ENCODE measurements around the gene TNNC2.
"Not testable (repeated sequence)": the region's sequence is repeated elsewhere in the genome, so short reads cannot be mapped to it uniquely, and the experiment has no call there.

The TNNC2 gene

GRCh38 chr20:45835825-45836224, 8.7 kb upstream of the TNNC2 start:
- no peak for DNase-seq (ENCODE audit: low spot score)
- TF ChIP-seq, protein P1, sequence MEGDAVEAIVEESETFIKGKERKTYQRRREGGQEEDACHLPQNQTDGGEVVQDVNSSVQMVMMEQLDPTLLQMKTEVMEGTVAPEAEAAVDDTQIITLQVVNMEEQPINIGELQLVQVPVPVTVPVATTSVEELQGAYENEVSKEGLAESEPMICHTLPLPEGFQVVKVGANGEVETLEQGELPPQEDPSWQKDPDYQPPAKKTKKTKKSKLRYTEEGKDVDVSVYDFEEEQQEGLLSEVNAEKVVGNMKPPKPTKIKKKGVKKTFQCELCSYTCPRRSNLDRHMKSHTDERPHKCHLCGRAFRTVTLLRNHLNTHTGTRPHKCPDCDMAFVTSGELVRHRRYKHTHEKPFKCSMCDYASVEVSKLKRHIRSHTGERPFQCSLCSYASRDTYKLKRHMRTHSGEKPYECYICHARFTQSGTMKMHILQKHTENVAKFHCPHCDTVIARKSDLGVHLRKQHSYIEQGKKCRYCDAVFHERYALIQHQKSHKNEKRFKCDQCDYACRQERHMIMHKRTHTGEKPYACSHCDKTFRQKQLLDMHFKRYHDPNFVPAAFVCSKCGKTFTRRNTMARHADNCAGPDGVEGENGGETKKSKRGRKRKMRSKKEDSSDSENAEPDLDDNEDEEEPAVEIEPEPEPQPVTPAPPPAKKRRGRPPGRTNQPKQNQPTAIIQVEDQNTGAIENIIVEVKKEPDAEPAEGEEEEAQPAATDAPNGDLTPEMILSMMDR (IDR thresholded peaks at IDR 0.05; ENCODE audit: extremely low read depth, missing control alignments) = no peak

- DNase-seq (ENCODE audit: low spot score) = no peak
- TF ChIP-seq, protein P1 (IDR thresholded peaks at IDR 0.05; ENCODE audit: extremely low read depth, missing control alignments) = no peak
Observed at GRCh38 chr20:45835329-45835765, 8.2 kb upstream of the TNNC2 start.

- TF ChIP-seq, protein P1 (IDR thresholded peaks at IDR 0.05; ENCODE audit: extremely low read depth, missing control alignments) = no peak
- no peak for DNase-seq (ENCODE audit: low spot score)
Observed at GRCh38 chr20:45834797-45835161, 7.7 kb upstream of the TNNC2 start.

DNA sequence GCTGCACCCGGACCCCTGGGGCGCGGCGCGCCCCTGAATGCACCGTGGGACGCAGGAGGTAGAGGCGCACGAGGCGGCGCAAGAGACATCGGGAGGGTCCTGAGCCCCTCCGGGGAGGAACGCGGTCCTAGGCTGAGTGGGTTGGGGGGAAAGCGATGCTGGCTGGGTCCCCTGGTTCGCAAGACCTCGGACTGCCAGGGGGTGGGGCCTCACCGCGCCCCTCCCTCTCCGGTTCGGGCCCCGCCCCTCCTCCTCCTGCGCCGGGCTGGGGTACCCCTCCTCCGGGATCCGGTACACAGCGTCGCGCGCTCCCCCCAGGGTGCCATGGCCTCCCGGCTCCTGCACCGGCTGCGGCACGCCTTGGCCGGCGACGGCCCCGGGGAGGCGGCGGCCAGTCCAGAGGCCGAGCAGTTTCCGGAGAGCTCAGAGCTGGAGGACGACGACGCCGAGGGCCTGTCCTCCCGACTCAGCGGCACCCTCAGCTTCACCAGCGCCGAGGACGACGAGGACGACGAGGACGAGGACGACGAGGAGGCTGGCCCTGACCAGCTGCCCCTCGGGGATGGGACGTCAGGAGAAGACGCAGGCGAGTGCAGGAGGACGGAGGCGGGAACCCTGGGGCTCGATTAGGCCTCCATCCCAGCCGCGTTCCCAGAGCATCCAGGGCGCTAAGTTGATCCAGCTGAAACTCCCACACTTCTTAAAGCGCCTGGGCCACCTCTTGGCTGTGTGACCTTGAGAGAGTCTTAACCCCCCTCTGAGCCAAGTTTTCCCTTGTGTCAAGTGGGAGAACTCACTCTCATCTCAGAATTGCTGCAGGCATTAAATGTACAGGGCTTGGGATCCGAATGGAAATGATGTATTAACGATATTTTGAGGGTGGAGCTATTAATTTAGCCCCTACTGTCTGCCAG, 7.0 kb upstream of the TNNC2 start:
- peak; percentile 85 for DNase-seq (ENCODE audit: low spot score)
- TF ChIP-seq, protein P1 (IDR thresholded peaks at IDR 0.05; ENCODE audit: extremely low read depth, missing control alignments) = no peak

- DNase-seq (ENCODE audit: low spot score) = peak; percentile 75
- TF ChIP-seq, protein P1 (IDR thresholded peaks at IDR 0.05; ENCODE audit: extremely low read depth, missing control alignments) = no peak
Observed at GRCh38 chr20:45833030-45833882, 6.1 kb upstream of the TNNC2 start, which contains the start of gene SNX21. Gene SNX21, plus strand, starts transcription at chr20:45833799. Its CDS starts 121 bp downstream, at chr20:45833920.

GRCh38 chr20:45832619-45833018, 5.5 kb upstream of the TNNC2 start:
- no peak for DNase-seq (ENCODE audit: low spot score)
- TF ChIP-seq, protein P1 (IDR thresholded peaks at IDR 0.05; ENCODE audit: extremely low read depth, missing control alignments) = no peak

GRCh38 chr20:45829673-45830106, 2.6 kb upstream of the TNNC2 start:
- not testable (repeated sequence) for DNase-seq (ENCODE audit: low spot score)

Measured in GM20000 (cell line).